ENCODE data around the gene ADH7.

Gene ADH7

DNA sequence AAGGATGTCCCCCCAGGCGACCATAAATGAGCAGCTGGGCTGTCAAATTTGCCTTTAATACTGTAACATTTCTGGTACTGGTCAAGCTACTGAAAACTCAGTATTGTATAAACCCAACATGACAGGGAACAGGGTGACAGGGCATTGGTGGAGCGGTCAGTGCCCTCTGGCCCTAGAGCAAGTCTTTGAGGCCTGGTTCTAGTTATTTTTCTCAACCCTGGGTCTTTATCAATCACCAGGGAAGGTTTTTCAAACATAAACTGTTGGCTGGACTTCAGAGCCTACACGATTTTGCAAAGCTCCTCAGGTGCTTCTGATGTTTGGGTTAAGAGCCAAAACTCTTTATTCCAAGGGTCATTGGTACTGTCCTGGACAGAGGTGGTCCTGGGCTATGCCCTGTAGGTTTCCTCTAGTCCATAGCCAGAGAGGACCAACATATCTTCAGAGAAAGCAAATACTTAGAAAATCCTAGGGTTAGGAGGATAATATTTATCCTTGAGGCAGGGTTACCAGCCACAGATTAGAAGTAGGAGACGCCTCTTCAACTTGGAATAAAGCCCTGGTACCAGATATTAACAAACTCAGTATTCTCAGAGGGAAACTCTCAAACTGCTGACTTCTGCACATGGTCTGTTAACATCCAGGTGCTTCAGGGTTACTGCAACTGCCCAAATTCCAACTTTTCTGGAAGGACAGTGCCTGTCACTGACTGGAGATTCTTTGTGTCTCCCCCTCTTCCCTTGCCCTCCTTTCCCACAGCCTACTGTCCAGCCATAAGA, 26.7 kb upstream of the ADH7 start:
- Histone ChIP-seq H3K27ac (ENCODE audit: extremely low read depth, low read depth, low read length) (no peak overlapping the region), H3K9me3 (ENCODE audit: control insufficient read depth, insufficient read depth, low read depth, low read length) (no peaks in the 10 kb centered on the region), H3K4me1 (ENCODE audit: control insufficient read depth, insufficient read depth, low read length) (no peaks in the 10 kb centered on the region), H3K4me3 (ENCODE audit: low read depth, low read length) (no peak overlapping the region), H3K36me3 (ENCODE audit: control insufficient read depth in 2 of 2, insufficient read depth in 1 of 2, low read length in 2 of 2) (no peaks in the 10 kb centered on the region)
- TF ChIP-seq ZNF214 (tag by site-specific recombination; IDR thresholded peaks at IDR 0.05; ENCODE audit: borderline replicate concordance) (no peak), ZFP41 (tag by site-specific recombination; IDR thresholded peaks at IDR 0.05; ENCODE audit: borderline replicate concordance) (no peak)
- TF ChIP-seq, protein P1, sequence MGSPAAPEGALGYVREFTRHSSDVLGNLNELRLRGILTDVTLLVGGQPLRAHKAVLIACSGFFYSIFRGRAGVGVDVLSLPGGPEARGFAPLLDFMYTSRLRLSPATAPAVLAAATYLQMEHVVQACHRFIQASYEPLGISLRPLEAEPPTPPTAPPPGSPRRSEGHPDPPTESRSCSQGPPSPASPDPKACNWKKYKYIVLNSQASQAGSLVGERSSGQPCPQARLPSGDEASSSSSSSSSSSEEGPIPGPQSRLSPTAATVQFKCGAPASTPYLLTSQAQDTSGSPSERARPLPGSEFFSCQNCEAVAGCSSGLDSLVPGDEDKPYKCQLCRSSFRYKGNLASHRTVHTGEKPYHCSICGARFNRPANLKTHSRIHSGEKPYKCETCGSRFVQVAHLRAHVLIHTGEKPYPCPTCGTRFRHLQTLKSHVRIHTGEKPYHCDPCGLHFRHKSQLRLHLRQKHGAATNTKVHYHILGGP (tag by site-specific recombination; IDR thresholded peaks at IDR 0.05) = no peak
- ChIA-PET CTCF (interaction anchor here (0.7 to 2.7 kb wide), 8 partner anchors 7 to 996 kb away, joined by 3 to 15 read pairs (median 3); no protein-coding TSS in a partner anchor), POLR2A (no interaction called here)

- H3K4me3 ChIP-seq (ENCODE audit: low read depth, low read length) = no peak overlapping the region
- H3K9me3 ChIP-seq (ENCODE audit: control insufficient read depth, insufficient read depth, low read depth, low read length) = no peaks in the 10 kb centered on the region
- POLR2A ChIA-PET = no interaction called here
- no peaks in the 10 kb centered on the region for H3K4me1 ChIP-seq (ENCODE audit: control insufficient read depth, insufficient read depth, low read length)
- CTCF ChIA-PET = interaction anchor here (0.6 to 1.0 kb wide), 2 partner anchors 157 to 748 kb away, joined by 3 to 5 read pairs; no protein-coding TSS in a partner anchor
- no peak overlapping the region for H3K27ac ChIP-seq (ENCODE audit: extremely low read depth, low read depth, low read length)
- no peaks in the 10 kb centered on the region for H3K36me3 ChIP-seq (ENCODE audit: control insufficient read depth in 2 of 2, insufficient read depth in 1 of 2, low read length in 2 of 2)
- TF ChIP-seq ZNF214 (tag by site-specific recombination; IDR thresholded peaks at IDR 0.05; ENCODE audit: borderline replicate concordance) = no peak
- TF ChIP-seq ZNF830 (tag by site-specific recombination; IDR thresholded peaks at IDR 0.05; ENCODE audit: low read depth) = no peak
- TF ChIP-seq ZNF140 (tag by site-specific recombination; IDR thresholded peaks at IDR 0.05) = no peak
- no peak for TF ChIP-seq ZNF660 (tag by site-specific recombination; IDR thresholded peaks at IDR 0.05)
These were observed 24.5 kb upstream of the ADH7 start for GRCh38 chr4:99459546-99460042.

- Histone ChIP-seq H3K9me3 (ENCODE audit: control insufficient read depth, insufficient read depth, low read depth, low read length) (no peaks in the 10 kb centered on the region), H3K27ac (ENCODE audit: extremely low read depth, low read depth, low read length) (no peak overlapping the region), H3K36me3 (ENCODE audit: control insufficient read depth in 2 of 2, insufficient read depth in 1 of 2, low read length in 2 of 2) (no peaks in the 10 kb centered on the region), H3K4me1 (ENCODE audit: control insufficient read depth, insufficient read depth, low read length) (no peaks in the 10 kb centered on the region), H3K4me3 (ENCODE audit: low read depth, low read length) (no peak overlapping the region)
- POLR2A ChIA-PET = no interaction called here
- CTCF ChIA-PET = no interaction called here
- TF ChIP-seq ZNF155 (tag by site-specific recombination; IDR thresholded peaks at IDR 0.05) (no peak), ZSCAN30 (tag by site-specific recombination; IDR thresholded peaks at IDR 0.05) (no peak), ZNF311 (tag by site-specific recombination; IDR thresholded peaks at IDR 0.05; ENCODE audit: borderline replicate concordance) (no peak), ZNF394 (tag by site-specific recombination; IDR thresholded peaks at IDR 0.05; ENCODE audit: borderline replicate concordance) (no peak), ZNF133 (tag by site-specific recombination; IDR thresholded peaks at IDR 0.05) (no peak), ZNF544 (tag by site-specific recombination; IDR thresholded peaks at IDR 0.05) (no peak), ZNF324 (tag by site-specific recombination; IDR thresholded peaks at IDR 0.05) (no peak), INSM2 (tag by site-specific recombination; IDR thresholded peaks at IDR 0.05) (no peak), ZNF211 (tag by site-specific recombination; IDR thresholded peaks at IDR 0.05; ENCODE audit: low read depth) (no peak), ZNF37A (tag by site-specific recombination; IDR thresholded peaks at IDR 0.05) (no peak)
These were observed 23.8 kb upstream of the ADH7 start for GRCh38 chr4:99458911-99459447.
